Activated CD4-positive, alpha-beta T cell treated with anti-CD3 and anti-CD28 coated beads, Interleukin-2, amount 50 U/mL, for 48 hours (primary cell): ENCODE measurements around the gene CEP131.

Experiments
- DNase-seq, 2 experiments: peaks; one replicate each; pipeline ENCODE4 v3.0.0-alpha.2; 2020

The CEP131 gene

DNA sequence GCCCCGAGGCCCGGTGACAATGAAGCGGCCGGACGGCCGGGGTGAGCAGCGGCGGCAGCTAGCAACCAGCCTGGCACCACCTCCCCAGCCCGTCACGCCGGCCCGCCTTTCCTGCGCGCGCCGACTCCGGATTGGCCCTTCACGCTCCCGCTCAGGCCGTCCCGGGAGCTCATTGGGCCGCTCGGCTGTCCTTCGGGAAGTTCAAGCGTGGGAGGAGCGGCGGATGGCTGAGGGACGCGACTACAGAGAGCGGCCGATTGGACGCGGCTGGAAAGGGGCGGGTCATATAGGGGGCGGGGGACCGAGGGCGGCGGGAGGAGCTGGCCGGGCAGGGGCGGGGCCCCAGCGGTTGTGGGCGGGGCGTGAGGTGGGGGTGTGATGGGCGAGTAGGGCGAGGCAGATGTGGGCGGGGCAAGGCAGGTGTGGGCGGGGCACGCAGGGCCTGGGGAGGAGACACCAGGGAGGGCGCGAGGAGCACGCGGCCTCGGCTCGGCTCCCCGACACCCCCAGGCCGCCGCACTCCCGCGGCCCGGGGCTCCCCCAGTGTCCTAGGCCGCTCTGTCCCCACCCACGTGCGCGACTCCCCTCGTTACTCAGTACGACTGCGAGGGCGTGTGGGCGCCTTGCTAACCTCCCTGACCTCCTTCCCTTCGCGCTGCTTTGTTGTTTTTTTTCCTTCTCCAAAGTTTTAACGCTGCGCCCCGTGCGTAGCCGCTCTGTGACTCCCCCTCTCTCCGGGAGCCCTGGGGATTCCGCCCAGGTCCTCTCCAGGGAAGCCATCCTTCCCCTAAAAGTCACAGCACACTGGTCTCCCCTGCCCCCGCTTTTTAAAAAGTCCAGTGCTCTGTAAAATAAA is at the start of gene CEP131:
Gene CEP131, minus strand, starts transcription at position 60 of the 856 bp plus-strand sequence. CDS start 2,909 bp downstream, outside the sequence.
- DNase-seq = peak; percentile 100

DNA sequence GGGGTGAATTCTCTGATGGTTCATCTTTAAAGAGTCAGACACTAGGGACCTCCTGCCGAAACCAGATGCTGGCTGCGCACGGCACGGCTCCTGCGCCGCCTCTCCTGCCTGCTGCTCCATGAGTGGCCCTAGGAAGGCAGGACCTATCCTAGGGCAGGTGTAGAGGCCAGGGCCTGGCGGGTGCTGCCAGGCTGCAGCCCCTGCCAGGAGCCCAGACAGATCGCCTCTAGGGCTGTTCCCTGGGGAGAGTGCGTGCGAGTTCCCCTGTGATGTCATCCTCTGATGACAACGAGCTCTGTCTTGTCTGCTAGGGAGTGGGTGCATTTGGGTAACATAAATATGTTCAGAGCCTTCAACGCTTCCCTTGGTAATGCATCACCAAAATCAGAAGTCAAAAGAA is 48.5 kb upstream of the CEP131 start:
- DNase-seq = no peak

DNA sequence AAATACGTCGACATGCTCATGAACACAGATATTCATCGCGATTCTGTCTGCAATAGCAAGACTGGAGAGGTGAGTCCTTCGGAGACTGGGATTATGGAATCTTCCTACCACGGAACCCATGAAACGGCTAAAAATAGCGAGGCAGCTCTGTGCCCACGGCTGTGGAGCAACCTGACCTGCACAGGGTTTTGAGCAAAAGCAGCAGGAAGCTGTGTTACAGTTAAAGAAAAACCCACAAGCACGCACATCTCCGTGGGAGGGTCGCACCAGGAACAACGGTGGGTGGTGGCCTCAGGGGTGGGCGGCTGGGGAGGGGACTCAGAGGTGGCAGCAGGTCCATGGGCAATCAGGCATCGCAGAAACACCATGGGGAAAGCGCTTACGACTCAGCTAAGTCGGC is 47.5 kb upstream of the CEP131 start:
- no peak for DNase-seq

DNA sequence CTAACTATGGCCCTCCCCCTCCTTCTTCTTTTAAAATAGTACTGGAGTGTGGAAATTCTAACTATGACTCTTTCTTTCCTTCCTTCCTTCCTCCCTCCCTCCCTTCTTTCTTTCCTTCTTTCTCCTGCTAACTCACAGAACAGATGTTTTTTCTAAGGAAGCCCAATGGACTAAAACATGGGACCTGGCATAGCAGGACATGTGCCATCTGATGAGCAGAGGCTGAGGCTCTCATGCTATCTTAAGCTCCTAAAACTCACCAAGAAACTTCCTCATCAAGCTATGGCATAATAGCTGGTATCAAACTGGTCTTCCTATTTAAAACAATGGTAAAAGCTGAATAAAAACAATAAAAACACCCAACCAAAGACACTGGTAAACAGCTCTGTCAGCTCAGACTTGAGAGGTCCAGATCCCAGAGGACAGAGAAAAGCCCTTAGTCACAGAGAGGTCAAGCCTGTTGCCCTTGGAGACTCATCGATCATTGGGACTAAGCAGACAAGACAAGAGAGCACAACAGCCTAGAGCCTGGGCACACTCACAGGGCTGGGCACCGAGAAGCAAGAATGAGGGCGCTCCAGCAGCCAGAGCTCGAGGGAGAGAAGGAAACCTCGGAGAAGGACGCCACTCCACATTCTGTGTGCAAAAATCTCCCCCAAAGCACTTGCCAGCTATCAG is 44.8 kb upstream of the CEP131 start:
- DNase-seq = no peak

DNA sequence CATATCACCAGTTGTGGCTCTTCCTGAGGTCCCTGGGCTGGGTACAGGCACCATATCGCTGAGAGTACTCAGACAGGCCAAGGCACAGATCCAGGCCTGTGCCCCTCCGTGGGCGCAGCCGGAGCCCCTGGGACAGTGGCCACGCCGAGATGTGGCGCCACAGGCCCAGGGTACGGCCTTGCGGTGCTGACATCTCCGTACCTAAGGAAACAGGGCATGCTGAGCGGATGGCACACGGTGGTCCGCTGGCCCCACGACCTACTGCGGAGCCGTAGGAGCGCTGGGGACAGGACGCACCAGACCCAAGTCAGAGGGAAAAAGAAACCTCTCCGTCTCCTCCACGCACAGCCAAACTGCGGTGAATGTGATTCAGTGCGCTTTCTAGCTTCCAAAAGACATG is 42.8 kb upstream of the CEP131 start:
- no peak for DNase-seq

DNA sequence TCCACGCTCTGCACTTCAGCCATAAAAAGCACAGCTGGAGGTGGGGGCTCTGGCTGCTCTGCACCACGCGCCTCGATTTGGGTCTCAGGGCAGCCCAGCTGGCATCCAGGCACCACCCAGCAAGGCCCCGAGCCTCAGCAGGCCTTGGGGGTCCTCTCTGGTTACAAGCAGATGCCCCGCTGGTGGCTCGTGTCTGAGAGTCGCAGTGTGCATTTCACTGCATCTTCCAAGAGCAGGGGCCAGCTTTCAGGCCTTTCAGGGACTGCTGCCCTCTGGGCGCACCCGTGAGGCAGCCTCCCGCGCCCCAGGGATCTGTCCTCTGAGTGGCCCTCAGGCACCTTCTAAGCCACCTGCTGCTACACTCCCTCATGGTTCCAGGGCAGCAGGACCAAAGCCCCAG is 41.9 kb upstream of the CEP131 start:
- no peak for DNase-seq

DNA sequence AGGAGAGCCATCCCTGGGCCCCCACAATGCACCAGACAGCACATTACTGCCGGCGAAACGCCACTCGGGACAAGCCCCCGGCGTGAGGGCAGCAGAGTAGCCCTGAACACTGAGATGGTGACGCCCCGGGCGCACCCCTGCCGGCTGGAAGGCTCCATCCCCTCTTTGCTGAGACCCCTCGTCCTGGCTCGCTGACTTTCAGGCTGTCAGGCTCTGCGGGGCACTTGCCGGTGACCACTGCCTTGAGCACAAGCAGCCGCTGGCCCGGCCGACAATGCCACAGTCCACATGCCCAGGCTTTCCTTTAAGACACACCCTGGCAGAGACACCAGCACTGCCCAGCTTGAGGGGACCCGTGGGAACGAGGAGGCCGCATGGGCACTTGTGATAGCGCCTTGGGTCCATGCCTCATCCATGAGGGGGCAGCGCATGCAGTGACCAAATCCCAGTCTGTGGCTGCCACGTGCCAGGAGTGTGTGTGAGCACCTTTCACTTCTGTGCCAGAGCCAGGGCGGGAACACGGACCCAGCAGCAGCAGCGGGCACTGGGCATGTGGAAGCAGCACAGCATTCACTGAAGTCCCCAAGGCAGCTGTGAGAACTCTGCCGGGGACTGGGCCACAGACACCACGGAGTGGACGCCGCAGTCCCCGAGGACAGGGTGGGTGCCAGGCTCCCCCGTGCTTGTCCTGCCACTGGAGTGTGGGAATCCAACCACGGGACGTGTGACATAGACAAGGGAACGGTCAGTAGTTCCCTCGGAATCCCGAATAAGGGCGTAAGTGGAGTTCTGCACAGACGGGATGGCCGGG is 40.8 kb upstream of the CEP131 start:
- DNase-seq = no peak

DNA sequence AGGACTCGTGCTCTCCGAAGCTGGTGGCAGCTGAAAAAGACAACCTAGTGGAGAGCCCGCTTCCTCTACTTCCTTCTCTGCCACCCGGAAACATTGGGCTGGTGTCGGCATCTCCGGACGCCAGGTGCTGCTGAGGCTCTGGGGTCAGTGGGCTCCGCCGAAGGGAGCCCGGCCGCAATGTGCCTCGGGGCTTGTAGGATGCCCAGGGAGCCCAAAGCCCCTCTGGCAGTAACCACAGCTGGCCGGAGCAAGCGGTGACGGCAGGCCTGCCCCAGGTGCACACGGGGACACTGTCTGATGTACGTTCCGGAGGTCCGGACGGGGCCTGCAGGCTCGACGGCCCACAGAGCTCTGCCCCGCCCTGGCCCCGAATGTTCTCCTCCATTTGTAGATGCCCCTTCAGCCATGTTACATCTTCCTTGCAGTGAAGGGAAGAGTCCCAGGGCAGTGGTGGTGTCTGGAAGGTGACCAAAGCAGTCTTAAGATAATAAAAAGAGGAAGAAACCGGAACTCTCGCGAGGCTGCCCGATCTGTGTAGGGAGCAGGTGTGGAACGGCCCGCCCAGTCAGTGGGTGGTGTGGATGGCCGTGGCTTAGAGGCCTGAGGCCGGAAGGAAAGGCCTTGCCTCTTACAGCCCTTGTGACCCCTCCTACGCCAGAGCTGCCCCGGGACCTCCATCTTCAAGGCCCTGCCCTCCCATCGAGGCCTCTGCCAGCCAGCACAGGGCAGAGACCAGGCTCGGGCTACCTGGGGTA is 39.0 kb upstream of the CEP131 start:
- no peak for DNase-seq

DNA sequence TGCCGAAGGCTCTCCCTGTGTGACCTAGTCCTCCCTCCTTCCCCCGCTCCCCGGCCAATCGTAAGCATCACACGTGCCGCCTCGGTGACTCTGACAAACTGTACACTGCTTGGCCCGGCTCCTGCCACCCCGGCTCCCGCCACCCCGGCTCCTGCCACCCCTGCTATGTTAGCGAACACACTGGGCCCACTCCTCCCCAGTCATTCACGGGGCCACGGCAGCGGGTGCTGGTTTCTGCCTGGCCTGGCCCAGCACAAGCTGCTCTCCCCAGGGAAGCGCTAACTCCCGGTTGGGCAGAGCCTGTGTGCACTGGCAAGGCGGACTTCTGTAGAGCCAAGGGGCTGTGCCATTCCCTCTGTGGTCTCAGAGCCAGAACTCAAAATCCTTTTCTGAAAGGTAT is 38.3 kb upstream of the CEP131 start:
- DNase-seq = no peak

DNA sequence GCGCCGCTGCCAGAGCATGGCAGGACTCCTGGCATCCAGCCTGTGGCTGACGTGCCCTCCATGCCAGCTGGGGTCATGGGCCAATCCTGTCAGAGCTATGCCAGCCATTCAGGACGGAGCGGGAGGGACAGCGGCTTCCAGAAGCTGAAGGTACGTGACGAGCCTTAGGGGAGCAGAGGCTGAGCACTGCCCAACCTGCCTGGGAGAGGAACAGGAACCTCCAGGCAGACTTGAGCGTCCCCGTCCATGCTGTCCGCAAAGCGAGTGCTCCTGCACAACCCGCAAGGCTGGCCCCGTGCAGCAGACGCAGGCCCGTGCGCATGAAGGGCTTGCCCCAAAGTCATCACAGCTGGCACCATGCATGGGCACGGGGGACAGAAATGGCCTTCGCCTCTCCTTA is 37.9 kb upstream of the CEP131 start:
- DNase-seq = no peak

DNA sequence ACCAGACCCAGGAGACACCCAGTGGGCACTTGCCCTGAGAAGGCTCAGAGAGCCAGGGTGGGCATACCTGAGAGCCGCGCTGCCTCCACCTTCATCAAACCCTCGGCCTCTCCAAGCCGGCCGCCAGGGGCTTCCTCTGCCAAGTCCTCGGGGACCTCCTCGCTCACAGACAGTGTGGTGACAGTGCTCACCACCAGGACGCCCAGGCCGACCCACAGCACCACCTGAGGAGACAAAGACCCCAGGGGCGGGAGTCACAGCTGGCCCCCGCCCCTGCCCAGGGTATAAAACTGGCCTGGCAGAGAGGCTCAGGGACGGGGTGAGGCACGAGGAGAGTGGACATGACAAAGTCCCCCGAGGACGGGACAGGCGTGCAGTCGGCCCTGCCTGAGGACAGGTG is 37.4 kb upstream of the CEP131 start:
- DNase-seq = no peak

DNA sequence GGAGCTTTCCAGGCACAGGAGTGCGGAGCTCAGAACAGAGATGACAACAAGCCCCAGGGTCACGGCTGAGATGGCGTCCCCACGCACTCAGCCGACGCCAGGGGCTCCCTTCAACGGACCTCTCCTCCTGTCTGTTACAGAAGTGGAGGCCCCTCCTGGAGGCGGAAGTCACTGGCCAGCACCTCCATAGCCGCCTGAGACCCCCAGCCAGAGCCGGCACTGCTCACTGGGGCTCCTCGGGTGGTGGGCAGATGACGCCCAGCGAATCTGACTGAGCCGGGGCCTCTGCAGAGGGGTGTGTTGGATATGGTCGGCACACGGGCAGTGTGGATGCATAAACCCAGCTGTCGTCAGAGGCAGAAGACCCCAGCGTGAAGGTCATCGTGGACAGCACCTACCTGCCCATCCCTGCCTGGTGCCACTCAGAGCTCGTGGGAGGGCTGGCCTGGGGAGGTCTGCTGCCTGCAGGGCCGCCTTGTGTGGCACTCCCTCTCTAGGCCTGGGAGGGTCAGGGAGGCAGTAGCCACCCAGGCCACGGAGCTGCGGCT is 36.4 kb upstream of the CEP131 start:
- no peak for DNase-seq

DNA sequence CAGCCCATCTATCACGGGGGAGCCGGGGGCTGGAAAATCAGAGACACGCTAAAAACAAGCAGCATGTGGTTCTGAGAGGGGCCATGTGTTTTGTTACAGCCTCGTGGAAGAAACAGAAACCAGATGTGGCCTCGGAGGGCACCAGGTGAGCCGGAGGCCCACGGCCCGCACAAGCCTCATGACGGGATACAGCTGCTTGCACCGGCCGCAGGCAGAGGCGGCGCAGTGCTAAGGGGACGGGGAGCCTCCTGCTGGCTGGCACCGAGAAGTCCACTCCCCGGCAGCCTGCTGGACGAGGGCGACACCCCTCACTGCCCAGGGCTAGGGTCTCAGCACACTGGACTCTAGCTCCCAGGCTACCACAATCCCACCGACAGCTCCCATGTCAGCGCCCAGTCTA is 35.5 kb upstream of the CEP131 start:
- no peak for DNase-seq

DNA sequence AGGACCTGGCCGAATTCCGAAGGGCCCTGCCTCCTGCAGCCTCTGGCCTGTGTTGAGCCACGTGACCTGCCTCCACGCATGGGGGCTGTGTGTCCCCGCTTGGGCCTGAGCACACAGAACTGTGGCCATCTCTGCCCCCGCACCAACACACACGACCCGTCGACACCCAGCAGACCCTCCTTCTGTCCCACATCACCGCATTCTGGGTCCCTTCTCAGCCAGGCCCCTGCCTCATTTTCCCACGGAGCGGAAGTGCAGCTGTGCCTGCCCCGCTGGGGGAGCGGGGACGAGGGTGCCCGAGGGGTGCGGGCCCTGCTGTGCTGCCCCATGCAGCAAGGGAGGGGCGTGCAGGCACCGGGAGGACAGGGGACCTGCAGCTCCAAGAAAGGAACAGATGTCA is 34.8 kb upstream of the CEP131 start:
- DNase-seq = no peak

DNA sequence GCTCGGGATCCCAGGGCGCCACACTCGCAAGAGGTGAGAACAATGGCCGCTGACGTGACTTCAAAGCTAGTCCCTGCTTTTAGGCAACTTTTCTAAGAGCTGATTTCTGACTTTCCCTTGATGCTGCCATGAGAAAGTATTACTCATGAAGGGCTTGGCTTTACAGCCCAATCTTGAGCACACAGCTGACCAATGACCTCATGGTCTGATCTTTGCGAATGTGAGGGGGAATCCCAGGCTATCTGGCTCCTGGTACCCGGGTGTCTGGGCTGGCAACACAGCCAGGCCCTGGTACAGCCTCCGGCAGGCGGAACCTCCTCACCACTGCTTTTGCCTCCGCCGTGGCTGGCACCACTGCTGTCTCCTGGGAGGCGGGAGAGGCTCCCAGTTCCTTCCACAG is 33.9 kb upstream of the CEP131 start:
- no peak for DNase-seq

DNA sequence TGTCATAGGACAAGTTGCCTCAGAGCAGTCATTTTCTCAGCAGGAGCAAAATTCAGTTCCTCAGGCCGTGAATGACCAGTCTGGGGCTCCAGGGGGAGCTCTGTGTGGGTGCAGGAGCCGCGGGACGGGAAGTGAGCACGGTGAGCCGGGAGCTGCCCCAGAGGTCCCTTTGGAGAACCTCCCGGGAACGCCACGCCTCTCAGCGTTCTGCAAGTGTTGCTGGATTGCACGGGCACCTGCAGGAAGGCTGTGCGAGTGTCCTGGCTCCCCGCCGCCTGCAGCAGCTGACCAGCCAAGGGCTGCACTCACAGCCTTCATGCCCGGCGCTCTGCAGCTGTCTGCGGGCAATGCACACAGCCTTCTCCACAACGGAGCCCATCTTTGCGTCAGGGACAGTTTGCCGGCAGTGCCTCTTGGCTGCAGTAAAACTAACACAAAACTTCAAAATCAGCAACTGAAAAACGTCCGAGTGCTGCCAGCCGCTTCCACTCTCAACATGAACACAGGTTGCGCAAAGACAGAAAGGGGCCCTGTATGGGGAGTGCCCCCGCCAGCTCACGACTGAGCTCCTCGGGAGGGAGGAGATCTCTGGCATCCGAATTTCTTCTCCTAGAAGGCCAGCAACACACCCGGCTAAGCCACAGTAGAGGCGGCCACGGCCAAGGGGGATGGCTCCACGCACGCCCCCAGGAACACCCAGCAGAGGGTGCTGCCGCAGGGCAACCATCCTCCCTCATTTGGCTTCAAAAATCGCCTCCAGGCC is 32.4 kb upstream of the CEP131 start:
- DNase-seq = no peak

DNA sequence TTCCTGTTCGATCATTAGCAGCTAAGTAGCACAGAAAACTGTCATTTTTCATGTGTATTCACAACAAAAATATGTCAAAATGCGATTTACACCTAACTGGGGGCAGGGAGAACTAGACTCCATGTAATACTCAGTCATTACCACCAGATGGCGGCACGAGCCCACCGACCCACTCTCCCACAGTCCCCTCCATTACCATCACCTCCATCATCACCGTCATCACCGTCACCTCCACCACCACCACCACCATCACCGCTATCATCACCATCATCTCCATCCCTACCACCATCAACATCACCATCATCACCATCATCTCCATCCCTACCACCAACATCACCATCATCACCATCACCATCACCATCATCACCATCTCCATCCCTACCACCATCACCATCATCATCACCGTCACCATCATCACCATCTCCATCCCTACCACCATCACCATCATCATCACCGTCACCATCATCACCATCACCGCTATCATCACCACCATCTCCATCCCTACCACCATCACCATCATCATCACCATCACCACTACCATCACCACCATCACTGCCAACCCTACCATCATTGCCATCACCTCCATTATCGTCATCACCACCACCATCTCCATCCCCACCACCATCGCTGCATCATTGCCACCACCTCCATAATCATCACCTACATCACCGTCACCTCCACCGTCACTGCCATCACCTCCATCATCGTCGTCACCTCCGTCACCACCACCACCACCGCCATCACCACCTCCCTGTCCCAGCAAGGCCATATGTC is 30.8 kb upstream of the CEP131 start:
- peak; percentile 58 to 64 for DNase-seq

DNA sequence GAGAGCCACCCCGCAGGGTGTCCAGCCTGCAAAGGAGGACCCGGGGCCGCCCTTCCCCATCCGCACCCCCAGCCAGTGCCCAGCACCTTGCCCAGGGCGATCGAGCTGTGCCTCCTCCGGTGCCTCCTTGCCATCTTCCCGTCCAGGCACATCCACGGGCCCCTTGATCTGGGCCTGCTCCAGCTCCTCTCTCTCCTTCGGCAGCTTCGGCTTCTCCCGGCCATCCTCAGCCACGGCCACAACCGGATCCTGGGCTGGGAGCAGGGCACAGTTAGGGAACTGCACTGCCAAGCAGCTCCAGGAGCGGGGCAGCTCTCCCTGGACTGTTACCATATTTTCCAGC is 30.2 kb upstream of the CEP131 start:
- DNase-seq = no peak

DNA sequence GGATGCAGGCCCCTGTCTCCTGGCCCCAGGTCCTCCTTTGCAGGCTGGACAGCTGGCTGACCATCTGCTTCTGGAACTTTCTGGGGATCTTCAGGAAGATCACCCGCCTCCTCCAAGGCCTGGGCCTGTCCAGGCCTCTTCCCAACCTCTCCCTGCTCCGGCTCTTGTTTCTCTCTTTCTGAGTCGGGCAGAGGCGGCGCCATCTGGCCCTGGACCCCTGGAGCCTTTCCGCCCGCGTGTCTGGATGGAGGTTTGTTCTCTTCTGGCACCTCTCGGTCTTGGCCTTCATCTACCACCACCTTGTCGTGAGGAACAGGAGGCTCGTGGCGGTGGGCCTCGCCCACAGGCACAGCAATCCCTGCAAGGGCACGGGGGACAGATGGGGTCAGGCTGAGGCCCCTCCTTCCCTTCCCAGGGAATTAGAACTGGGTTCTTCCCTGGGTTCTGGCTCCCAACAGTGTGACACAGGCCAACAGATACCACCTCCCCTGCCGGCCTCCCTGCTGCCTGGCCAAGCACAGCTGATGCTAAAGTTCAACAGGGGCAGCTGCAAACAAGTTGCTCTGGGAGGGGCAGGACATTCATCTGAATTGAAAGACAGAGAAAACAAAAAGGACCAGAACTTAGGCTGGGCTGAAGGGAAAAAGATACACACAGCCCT is 29.7 kb upstream of the CEP131 start:
- no peak for DNase-seq

DNA sequence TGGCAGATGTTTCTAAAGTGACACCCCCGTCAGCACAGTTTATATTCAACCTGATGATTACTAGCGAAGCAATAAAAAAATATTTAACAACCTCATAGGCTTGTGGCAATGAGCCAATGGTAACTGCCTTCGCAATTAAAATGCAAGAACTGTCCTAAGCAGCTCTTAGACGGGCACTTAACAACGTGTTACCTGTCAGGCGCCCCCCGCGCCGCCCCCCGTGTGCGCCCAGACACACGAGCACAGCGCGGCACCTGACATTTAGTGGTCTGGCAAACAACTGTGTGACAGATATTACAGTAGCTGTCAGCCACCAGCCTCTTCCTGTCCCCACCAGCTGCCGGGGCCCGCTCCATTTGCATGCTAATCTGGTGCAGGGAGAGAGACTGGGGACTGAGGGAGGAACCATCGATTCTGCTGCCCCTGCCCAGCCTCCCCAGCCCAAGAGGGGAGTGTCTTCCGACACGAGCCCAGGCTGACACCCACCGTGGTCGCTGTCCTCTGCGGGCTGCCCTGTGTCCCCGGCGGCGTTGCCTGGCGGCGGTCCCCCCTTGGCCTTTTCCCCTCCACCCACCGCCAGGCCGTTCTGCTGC is 29.0 kb upstream of the CEP131 start:
- no peak for DNase-seq
